HG02678 (cell line): Measurements from ENCODE around the gene NAP1L4.
A peak's percentile ranks its signal among the peaks of the same experiment; 100 is the strongest.
"Not testable (repeated sequence)": the region's sequence is repeated elsewhere in the genome, so short reads cannot be mapped to it uniquely, and the experiment has no call there.

ENCODE experiments used
- ATAC-seq: cut with Tn5 transposase; IDR thresholded peaks from one replicate; pipeline ENCODE4 v1.9.1; 2021; ENCODE audit warnings: mild to moderate bottlenecking, moderate library complexity; ENCODE audit not compliant: unreplicated experiment

Gene NAP1L4

DNA sequence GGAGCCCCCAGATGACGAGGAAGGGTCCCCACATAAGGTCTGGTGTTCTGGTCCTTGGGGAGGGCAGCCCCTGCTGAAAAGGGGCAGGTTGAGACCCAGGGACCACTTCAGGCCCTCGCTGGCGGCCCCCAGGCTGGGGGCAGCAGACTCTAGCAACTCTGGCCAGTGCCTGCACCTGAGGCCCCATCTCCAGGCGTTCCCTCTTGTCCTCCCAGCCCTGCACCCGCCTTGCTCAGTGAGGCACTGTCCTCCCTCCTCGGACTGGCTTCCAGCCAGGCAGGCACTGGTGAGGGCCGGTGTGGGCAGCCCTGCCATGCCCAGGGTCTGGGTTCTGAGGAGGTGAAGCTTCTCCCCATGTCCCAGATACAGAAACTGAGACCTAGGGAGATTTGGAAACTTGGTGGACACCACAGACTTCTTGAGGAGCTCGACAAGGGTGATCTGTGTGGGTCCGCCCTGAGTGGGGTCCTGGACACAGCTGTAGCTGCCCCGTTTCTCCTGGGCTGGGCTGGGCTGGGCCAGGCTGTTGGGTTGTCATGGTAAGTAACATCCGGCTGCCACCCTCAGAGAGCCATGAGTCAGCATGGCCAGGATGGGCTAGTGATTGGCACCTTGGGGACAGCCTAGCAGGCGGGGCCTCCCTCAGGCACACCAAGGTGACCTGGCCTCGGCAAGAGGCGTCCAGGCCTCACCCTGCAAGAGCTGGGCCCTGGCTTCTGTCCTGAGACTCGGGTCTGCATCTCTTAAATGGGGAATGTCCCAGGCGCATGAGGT is 51.8 kb downstream of the NAP1L4 start:
- ATAC-seq = no peak

DNA sequence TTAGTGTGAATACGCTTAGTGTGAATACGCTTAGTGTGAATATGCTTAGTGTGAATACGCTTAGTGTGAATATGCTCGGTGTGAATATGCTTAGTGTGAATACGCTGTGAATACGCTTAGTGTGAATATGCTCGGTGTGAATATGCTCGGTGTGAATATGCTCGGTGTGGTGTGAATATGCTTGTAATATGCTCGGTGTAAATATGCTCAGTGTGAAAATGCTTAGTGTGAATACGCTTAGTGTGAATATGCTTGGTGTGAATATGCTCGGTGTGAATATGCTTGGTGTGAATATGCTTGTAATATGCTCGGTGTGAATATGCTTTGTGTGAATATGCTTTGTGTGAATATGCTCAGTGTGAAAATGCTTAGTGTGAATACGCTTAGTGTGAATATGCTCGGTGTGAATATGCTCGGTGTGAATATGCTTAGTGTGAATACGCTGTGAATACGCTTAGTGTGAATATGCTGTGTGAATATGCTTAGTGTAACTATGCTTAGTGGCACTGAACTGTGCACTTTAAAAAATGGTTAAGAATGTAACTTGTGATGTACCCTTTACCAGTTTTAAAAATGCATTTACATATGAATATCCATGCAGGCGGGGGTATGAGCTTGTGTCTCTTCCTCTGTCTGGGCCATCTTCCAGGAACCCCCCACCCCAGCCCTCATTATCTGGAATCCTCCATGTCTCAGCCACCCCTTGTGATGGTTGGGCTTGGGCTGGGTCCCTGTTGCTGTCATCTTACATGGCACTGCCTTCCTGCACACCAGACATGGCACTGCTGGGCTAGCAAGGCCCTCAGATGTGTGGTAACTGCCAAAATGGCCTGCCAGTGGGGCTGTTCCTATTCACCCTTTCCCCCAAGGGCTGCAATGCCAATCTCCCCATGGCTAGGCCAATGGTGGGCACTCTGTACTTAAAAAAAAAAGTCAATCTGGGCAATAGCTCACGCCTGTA is 53.4 kb downstream of the NAP1L4 start:
- ATAC-seq = not testable (repeated sequence)

DNA sequence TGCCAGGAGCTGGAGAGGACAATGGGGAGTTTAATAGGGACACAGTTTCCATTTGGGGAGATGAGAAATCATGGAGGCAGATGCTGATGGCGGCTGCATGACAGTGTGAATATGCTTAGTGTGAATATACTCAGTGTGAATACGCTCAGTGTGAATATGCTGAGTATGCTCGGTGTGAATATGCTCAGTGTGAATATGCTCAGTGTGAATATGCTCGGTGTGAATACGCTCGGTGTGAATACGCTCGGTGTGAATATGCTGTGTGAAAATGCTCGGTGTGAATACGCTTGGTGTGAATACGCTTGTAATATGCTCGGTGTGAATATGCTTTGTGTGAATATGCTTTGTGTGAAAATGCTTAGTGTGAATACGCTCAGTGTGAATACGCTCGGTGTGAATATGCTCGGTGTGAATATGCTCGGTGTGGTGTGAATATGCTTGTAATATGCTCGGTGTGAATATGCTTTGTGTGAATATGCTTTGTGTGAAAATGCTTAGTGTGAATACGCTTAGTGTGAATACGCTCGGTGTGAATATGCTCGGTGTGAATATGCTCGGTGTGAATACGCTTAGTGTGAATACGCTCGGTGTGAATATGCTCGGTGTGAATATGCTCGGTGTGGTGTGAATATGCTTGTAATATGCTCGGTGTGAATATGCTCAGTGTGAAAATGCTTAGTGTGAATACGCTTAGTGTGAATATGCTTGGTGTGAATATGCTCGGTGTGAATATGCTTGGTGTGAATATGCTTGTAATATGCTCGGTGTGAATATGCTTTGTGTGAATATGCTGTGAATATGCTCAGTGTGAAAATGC is 54.3 kb downstream of the NAP1L4 start:
- not testable (repeated sequence) for ATAC-seq

DNA sequence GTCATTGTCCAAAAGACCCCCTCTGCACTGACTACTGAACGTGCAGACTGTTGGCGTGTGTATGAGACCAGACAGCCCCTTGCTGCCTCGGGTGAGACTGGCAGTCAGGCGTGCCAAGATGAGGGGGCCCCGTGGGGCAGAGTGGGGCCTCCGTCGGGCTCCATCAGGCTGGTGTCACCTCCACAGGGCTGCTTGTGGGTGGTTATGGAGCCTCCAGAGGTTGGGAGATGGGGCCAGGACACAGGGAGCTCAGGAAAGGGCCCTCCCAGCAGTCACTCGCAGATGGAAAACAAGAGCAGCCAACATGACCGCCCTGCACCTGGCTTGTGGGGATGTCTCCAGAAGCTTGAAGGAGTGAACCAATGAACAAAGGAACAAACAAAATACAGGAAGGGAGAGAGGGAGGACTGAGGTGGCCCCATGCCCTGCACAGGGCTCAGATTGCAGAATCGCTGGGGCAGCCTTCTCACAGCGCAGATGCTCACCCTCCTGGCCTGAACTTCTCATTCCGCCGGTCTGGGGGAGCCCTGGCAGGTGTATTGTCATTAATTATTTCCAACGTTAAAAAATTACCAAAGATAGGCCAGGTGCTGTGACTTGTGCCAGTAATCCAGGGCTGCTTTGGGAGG is 57.4 kb downstream of the NAP1L4 start:
- ATAC-seq = no peak

DNA sequence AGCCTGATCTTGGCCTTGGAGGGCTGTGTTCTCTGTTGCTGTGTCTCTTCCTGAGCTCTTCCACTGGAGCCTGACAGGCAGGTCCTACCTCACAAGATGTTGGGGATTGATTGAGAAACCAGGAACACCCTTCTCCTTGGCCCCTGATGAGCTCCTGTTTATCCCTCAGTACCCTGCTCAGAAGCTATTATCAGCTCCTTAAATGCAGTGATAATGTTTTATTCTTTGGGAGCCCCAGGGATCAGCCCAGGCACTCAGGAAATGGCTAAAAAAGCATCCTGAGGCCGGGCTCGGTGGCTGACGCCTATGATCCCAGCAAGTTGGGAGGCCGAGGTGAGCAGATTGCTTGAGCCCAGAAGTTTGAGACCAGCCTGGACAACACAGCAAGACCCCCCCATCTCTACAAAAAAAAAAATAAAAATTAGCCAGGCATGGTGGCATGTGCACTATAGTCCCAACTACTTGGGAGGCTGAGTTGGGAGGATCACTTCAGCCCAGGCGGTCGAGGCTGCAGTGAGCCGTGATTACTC is 58.0 kb downstream of the NAP1L4 start:
- no peak for ATAC-seq

DNA sequence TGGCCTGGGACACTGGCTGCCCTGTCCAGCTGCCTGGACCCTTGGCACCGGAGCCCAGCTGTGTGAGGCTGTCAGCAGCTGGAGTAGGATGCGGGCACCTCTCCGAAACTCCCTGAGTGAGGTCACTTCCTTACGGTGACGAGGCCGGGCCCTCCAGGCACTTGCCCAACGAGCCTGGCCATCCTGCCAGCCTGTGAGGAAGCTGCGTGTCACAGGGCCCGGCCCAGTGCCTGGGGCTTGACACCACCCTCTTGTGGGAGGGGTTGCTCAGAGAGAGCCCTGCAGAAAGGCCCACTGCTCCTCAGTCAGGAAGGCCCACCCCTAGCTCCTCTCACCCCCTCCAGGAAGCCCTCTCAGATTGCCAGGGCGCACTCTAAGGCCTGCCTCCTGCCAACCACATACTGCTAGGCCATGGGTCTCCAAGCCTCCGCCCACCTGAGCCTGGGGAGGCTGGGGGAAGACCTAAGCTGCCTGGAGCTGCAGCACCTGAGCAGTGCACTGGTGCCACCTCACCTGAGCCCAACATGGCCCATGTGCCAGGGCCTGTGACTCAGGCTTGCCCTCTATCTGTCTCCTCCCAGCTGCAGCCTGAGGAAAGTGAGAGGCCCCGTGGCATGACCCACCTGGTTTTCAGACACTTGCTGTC is 58.6 kb downstream of the NAP1L4 start:
- ATAC-seq = no peak

DNA sequence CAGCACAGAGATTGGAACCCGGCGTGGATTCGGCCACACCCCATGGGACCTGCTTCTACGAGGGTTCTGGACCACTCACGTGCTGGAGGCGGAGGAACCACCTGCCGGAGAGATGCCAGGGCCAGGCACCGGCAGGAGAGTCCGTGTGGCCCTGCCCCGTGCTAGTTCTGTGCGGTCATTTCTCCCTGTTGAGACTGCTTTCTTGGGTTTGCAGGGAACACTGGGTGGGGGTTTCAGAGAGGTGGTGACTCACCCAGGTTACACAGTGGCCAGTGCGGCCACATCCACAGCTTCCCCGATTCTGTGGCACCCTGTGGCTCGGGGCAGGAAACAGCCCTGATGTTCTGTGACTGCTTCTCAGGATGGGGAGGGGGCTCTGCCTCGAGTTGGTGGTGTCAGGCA is 59.3 kb downstream of the NAP1L4 start:
- no peak for ATAC-seq

DNA sequence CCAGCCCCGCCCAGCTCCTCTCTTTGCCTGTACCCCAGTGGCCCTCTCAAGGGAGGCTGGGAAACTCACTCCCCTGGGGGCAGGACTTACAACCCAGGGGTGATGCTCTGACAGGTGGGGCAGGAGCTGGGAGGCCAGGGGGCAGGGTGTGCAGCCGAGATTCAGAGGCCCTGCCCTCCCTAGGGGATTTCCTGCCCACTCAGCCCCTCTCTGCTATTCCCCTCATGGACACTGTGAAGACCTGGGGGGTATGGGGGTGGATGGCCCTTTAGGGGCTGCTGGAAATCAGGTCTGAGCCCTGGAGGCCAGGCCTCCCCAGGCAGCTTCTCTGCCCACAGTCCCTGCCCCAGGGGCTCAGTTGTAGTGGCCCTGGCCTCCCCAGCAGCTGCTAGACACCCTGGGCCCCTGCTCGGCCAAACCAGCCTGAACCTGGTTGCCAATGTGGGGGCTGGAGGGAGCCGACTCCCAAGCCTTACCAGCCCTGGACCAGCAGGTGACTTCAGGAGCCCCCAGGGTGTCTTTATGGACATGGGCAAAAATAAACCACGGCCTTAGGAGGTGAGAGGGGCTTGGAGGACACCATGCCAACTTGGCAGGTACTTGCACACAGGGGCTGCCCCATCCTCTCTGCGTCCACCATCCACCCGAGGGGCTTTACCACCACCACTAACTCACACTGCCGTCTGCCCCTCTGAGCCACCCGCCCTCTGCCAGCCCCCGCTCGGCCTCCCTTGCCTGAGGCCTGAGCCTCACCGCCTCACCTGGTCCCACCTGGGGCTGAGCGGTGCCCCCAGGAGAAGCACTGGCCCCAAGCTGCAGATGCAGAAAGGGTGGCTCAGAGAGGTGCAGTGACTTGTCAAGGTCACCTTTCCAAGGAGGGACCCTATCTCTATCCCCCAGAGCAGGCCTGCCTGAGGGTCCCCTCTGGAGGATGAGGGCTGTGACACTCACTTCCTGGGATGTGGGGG is 60.1 kb downstream of the NAP1L4 start:
- no peak for ATAC-seq

DNA sequence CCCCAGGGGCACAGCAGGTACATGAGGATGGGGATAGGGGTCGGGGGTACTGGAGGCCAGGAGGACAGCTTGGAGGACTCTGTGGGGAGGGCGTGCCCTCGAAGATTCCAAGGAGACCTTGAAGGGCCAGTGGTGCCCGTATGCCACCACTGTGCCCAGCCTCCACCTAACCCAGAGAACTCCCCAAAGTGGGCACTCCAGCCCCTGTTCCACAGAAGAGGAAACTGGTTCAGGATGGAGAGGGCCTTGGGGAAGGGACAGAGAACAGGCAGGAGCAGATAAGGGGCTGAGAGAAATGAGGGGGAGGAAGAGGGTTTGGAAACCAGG is 60.7 kb downstream of the NAP1L4 start:
- no peak for ATAC-seq

DNA sequence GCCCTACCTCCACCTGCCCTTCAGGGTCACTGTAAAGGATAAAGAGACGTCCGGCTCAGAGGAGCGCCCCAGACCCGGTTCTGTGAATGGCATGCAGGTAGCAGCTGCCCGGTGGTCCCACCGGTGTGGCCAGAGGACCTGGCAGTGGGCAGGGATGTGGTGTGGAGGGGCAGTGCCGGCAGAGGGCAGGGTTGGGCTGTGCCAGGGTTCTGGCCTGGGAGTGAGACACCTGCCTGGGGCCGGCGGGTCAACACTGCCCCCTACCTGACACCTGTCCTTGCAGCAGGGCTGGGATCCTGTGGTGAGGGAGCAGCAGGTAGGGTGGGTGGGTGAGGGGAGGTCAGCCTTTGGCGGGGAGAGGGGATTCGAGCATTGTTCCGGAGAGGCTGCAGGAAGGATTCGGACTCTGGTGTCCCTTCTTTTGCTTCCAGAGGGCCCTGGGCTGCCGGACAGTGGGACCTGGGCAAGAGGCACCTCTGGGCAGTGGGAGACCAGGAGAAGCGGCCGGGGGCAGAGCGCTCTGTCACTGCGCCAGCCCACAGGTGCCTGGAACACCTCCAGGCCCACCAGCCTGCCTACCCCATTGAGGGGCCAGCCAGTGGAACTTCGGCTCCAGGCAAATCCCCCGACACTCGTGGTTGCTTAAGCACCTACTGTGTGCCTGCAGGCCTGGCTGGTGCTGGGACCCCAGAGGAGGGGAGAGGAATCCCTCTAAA is 61.3 kb downstream of the NAP1L4 start:
- peak; percentile 39 for ATAC-seq

DNA sequence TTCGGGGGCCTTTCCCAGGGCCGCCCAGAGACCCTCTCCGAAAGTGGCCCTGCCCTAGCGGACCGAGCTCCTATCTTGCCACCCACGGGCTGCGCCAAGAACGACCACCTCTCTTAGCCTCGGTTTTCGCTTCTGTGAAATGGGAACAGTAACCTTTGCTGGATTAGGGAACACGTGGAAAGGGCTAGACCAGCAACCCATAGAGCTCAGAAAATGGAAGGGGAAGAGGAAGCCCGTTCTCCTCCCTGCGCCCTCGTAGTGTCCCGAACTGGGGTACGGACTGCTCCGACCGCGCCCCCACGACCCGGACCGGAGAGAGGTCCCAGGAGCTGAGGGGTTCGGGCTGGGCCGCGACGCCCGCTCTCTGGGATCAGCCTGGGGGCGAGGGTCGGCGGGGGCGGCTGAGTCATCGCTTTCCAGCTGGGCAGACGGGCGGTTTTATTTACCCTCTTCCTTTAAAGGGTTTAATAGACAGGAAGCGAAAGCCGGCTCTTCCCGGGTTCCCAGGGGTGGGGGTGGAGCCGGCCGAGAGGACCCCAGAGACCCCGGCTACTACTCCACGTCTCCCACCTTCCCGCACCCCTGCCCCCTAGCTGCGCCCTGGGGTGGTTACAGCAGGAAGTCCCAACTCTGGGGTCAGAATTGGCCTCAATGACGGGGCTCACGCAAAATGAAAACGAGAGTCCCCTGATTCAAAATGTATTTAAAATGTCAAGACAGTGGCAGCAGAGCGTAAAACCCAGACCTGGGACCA is 62.0 kb downstream of the NAP1L4 start:
- ATAC-seq = peak; percentile 26

DNA sequence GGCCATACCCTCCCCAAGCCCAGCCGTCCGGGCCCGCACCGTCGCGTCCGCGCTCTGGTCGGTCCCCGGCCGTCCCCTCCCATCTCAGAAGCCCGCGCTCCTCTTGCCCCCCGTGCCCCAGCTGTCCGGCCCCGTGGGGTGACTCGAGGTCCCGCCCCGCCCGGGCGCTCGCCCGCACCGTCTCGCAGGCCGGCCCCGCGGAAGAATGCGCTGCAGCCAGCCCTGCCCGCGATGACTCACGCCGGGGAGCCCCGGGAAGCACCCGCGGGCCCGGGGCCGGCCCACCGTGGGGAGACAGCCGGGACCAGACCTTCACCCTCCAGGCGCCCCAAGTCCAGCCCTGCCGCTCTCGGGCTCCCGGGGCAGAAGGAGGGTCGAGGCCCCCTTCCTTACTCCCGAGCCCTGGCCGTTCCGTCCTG is 62.6 kb downstream of the NAP1L4 start:
- ATAC-seq = no peak

DNA sequence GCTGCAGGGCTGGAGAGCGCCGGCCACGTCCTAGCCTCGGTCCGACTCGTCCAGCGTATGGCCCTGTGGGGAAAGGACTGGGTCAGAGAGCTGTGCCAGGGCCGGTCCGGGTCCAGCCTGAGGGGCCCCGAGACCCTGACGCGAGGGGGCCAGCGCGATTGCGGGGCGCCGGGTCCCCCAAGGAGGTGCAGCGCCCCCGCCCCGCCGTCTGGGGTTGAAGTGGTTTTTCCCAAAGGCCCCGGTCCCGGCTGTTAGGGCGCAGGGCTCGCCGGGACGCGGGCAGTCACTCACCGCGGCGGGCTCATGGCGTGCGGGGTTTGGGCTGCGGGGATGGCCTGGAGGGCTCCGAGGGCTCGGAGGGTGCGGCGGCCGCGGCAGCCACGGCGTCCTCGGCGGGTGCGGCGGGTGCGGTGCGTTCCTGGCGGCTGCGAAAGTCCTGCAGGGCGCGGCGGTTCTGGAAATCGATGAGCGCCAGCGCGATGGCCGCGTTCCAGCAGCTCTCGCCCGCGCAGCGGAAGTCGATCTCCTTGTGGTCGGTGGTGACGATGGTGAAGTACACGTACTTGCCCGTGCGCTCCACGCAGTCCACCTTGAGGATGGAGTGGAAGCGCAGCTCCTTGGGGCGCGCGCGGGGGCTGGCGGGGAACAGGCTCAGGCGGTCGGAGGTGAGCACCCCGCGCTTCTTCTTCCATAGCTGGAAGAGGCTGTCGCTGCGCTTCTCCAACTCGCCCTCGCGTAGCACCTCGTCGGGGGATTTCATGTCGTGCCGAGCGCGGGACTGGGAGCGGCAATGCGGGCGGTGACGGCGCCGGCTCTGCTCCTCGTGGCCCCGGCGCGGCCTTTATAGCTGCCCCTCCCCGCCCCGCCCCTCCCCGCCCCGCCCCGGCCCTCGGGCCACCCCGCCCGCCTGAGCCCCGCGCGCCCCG is 63.3 kb downstream of the NAP1L4 start, which contains the start of gene PHLDA2:
PHLDA2 (minus strand) TSS at position 816 of the 926 bp plus-strand sequence; CDS start at position 760, 56 bp downstream.
- ATAC-seq = no peak

DNA sequence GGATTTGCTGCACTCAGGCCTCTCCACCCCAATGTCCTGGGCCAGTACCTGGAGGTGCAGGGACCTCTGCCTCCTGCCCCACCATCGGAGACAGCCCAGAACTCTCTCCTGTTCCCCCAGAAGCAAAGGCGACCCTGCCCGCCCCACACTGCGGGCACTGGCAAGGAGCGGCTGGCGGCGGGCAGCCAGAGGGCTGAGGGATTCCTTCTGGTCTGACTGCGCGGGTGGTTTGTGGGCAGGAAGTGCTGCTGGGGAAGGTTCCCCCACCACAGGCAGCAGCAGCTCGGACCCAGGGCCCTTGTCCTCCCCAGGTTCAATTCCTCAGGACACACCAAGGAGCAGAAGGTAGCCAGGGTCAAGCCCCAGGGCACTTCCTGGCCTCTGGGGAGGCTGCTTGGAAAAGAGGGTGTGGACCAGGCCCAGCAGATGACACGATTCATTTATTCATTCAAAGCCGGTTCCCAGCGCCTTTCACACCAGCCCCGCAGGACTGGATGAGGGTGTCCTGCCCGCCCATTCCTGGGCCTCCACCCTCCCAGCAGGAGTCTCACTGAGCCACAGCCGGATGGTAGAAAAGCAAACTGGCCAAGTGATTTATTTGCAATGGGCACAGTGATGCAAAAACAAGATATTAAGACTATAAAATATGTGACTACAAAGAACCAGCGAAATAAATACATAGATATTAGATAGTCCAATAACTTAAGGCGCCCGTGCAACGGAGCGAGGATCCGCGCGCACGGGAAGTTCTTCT is 64.1 kb downstream of the NAP1L4 start:
- ATAC-seq = no peak

DNA sequence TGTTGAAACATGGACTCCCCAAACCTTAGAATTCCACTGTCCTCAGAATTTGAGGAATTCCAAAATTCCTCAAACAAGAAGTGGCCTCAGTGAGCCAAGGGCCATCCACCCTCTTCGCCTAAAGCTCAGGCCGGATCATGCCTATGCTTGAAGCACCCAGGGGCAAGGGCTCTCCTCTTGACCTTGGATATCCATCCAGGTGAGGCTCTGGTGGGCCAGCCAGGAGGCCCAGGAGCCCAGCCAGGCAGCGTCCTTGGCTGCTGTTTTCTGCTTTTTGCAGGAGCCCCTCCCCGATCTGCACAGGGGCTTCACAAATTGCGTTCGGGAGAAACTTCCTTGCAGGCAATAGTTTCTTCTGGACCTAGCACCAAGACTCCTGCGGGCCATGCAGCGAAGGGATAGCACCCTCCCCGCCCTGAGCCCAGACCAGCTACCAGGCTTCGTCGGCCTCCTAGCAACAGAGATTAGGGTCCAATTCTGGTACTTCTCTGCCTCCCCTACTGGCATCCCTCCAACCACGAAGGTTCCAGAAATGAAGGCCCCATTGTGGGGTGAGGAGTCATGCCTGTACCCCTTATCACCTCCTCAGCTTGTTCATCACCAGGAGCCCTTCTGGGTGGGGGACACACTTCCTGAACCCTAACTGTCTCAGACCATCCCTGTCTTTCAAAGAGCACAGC is 64.9 kb downstream of the NAP1L4 start:
- ATAC-seq = no peak
